IMR-90 (cell line): ENCODE data around the gene WNT8B. TPM values are rescaled to one million over a fixed set of nuclear protein-coding genes. Genes with fewer than 3 reads are reported as not detected.

Source experiments
- ATAC-seq: fragments of 200-7000 bp; cut with Tn5 transposase; 2 replicates; pipeline ENCODE4 v1.9.1; 2020; ENCODE audit warnings: low read depth, mild to moderate bottlenecking, moderate library complexity
- BruUV-seq: library from RNA; stranded (reverse); fragments of 400-500 nt; replicated peaks from 2 replicates; lab custom pipeline; 2021; lab: Mats Ljungman, UMichigan
- CTCF ChIA-PET: fragments of 300-600 bp; formaldehyde crosslinking; extraction: SDS; loops from one replicate; lab custom pipeline; 2021; ENCODE audit warnings: antibody characterized with exemption; lab: Yijun Ruan, JAX
- POLR2A ChIA-PET: fragments of 300-600 bp; sonication (Branson Sonifier 250); formaldehyde crosslinking; loops from one replicate; lab custom pipeline; 2022; ENCODE audit warnings: antibody characterized with exemption; ENCODE audit not compliant: unreplicated experiment; lab: Charles Lee
- DNase-seq: peaks from one replicate; pipeline ENCODE4 v3.0.0; 2013
- H2AFZ ChIP-seq: replicated peaks from 2 replicates; pipeline ENCODE3; 2013; ENCODE audit warnings: low read length, mild to moderate bottlenecking; ENCODE audit not compliant: poor library complexity
- H2AK5ac ChIP-seq: 2 replicates; pipeline ENCODE4 v1.6.1; 2013; ENCODE audit warnings: low read depth, low read length, inconsistent platforms
- H2AK9ac ChIP-seq: replicated peaks from 2 replicates; pipeline ENCODE3; 2013; ENCODE audit warnings: mild to moderate bottlenecking, low read depth, low read length, moderate library complexity; ENCODE audit not compliant: poor library complexity
- H2BK120ac ChIP-seq: 2 replicates; pipeline ENCODE4 v1.6.1; 2013; ENCODE audit warnings: low read depth, low read length, inconsistent platforms
- H2BK15ac ChIP-seq: 3 replicates; pipeline ENCODE4 v1.6.1; 2013; ENCODE audit warnings: low read depth, low read length, inconsistent platforms
- H2BK20ac ChIP-seq: 2 replicates; pipeline ENCODE4 v1.6.1; 2013; ENCODE audit warnings: low read depth, mild to moderate bottlenecking, inconsistent platforms, low read length, moderate library complexity
- H2BK5ac ChIP-seq: 2 replicates; pipeline ENCODE4 v1.6.1; 2013; ENCODE audit warnings: mild to moderate bottlenecking, low read depth, low read length, inconsistent platforms; ENCODE audit not compliant: poor library complexity, severe bottlenecking
- H3K14ac ChIP-seq: replicated peaks from 2 replicates; pipeline ENCODE4 v1.6.1; 2013; ENCODE audit warnings: low read depth, low read length, inconsistent platforms
- H3K18ac ChIP-seq: 2 replicates; pipeline ENCODE4 v1.6.1; 2013; ENCODE audit warnings: low read depth, low read length, control low read depth
- H3K23ac ChIP-seq: 2 replicates; pipeline ENCODE4 v1.6.1; 2013; ENCODE audit warnings: low read depth, low read length, inconsistent platforms
- H3K27ac ChIP-seq: 2 replicates; pipeline ENCODE4 v1.5.1; 2013; ENCODE audit warnings: mild to moderate bottlenecking, control low read depth, low read length; ENCODE audit not compliant: insufficient read depth
- H3K27me3 ChIP-seq: 2 replicates; pipeline ENCODE4 v1.6.1; 2013; ENCODE audit warnings: low read length; ENCODE audit not compliant: control insufficient read depth, insufficient read depth
- H3K36me3 ChIP-seq: 2 replicates; pipeline ENCODE4 v1.6.1; 2013; ENCODE audit warnings: low read length, mixed read lengths; ENCODE audit not compliant: control insufficient read depth, insufficient read depth
- H3K4ac ChIP-seq: 2 replicates; pipeline ENCODE4 v1.6.1; 2013; ENCODE audit warnings: low read depth, low read length, inconsistent platforms
- H3K4me1 ChIP-seq: 2 replicates; pipeline ENCODE4 v1.6.1; 2013; ENCODE audit warnings: low read length, mixed read lengths; ENCODE audit not compliant: control insufficient read depth, insufficient read depth
- H3K4me2 ChIP-seq: 2 replicates; pipeline ENCODE4 v1.6.1; 2013; ENCODE audit warnings: low read depth, mild to moderate bottlenecking, control low read depth, low read length, moderate library complexity
- H3K4me3 ChIP-seq: 2 replicates; pipeline ENCODE4 v1.5.1; 2013; ENCODE audit warnings: low read depth, mild to moderate bottlenecking, control low read depth, low read length, moderate library complexity; ENCODE audit not compliant: insufficient read depth
- H3K56ac ChIP-seq: 2 replicates; pipeline ENCODE4 v1.6.1; 2013; ENCODE audit warnings: low read length, inconsistent platforms; ENCODE audit not compliant: insufficient read depth; ENCODE audit errors: extremely low read depth
- H3K79me1 ChIP-seq, 2 experiments: 2 replicates each; pipeline ENCODE4 v1.6.1; 2013; ENCODE audit warnings: low read length in 2 of 2, inconsistent platforms in 1 of 2, low read depth in 1 of 2
- H3K9ac ChIP-seq: 2 replicates; pipeline ENCODE4 v1.6.1; 2013; ENCODE audit warnings: low read depth, low read length, control low read depth
- H3K9me1 ChIP-seq: 2 replicates; pipeline ENCODE4 v1.6.1; 2013; ENCODE audit warnings: low read length, inconsistent platforms; ENCODE audit not compliant: insufficient read depth
- H3K9me3 ChIP-seq: 2 replicates; pipeline ENCODE4 v1.6.1; 2013; ENCODE audit warnings: low read length; ENCODE audit not compliant: control insufficient read depth, insufficient read depth
- H4K20me1 ChIP-seq: 2 replicates; pipeline ENCODE4 v1.6.1; 2013; ENCODE audit warnings: low read length, inconsistent platforms; ENCODE audit not compliant: insufficient read depth
- H4K5ac ChIP-seq: 2 replicates; pipeline ENCODE4 v1.6.1; 2013; ENCODE audit warnings: mild to moderate bottlenecking, low read depth, low read length, control low read depth
- H4K8ac ChIP-seq, 2 experiments: 2 replicates each; pipeline ENCODE4 v1.6.1; 2013; ENCODE audit warnings: low read depth in 2 of 2, low read length in 2 of 2, control low read depth in 1 of 2, inconsistent platforms in 1 of 2
- H4K91ac ChIP-seq: 2 replicates; pipeline ENCODE4 v1.6.1; 2013; ENCODE audit warnings: low read depth, low read length, inconsistent platforms; ENCODE audit not compliant: insufficient read depth
- BHLHE40 ChIP-seq: fragments of 150-350 bp; IDR thresholded peaks from 2 replicates; pipeline ENCODE4 v1.6.1; 2016; ENCODE audit warnings: mild to moderate bottlenecking, low read depth, low read length
- CHD1 ChIP-seq: IDR thresholded peaks from 2 replicates; pipeline ENCODE4 v1.6.1; 2012; ENCODE audit warnings: low read depth, low read length, improper control_type of control experiment
- MAFK ChIP-seq: IDR thresholded peaks from 2 replicates; pipeline ENCODE4 v1.6.1; 2012; ENCODE audit warnings: low read depth, low read length, improper control_type of control experiment
- MAZ ChIP-seq: IDR thresholded peaks from 2 replicates; pipeline ENCODE4 v1.6.1; 2012; ENCODE audit warnings: low read depth, mild to moderate bottlenecking, low read length, improper control_type of control experiment, moderate library complexity, borderline replicate concordance
- SMC3 ChIP-seq: fragments of 150-350 bp; IDR thresholded peaks from 2 replicates; pipeline ENCODE4 v1.6.1; 2016; ENCODE audit warnings: low read depth, mild to moderate bottlenecking, antibody characterized with exemption, low read length, moderate library complexity
- WGBS, 2 experiments: methylation state at CpG; one replicate each; pipeline versions ENCODE4 v1.1.5 to v1.1.7; 2013; ENCODE audit warnings: missing lambda C conversion rate in 2 of 2; ENCODE audit not compliant: insufficient read length in 1 of 2; ENCODE audit errors: extremely low coverage in 2 of 2; 5-methylcytosine and 5-hydroxymethylcytosine counted together
- dilution Hi-C: fragments of 300-500 bp; cut with HindIII; formaldehyde crosslinking; loops from one replicate; pipeline ENCODE4 v1.14.3; 2018; ENCODE audit warnings: low sequenced_read_pairs; ENCODE audit not compliant: unreplicated experiment
- in situ Hi-C: fragments of 300-500 bp; cut with MboI; formaldehyde crosslinking; loops from 3 replicates; pipeline ENCODE4 v1.14.3; 2019; ENCODE audit warnings: low sequenced_read_pairs, inconsistent platforms, mixed read lengths
- intact Hi-C: fragments of 100-400 bp; cut with micrococcal nuclease; formaldehyde crosslinking; loops from 2 replicates; pipeline ENCODE4 v1.10.0; 2022
- polyA plus RNA-seq, 3 experiments: library from polyadenylated mRNA; depleted of rRNA; stranded (reverse); fragments of >200 nt; gene quantifications; 2 replicates each; pipeline ENCODE4 v1.2.3, GENCODE V29; 2012; ENCODE audit warnings: low replicate concordance in 1 of 3
- total RNA-seq: library from RNA; depleted of rRNA; stranded (reverse); fragments of >200 nt; gene quantifications from 2 replicates; pipeline ENCODE4 v1.2.3, GENCODE V29; 2012
- TF ChIP-seq, protein P1 (sequence below): fragments of 150-350 bp; IDR thresholded peaks from 2 replicates; pipeline ENCODE4 v1.6.1; 2016; ENCODE audit warnings: low read depth, mild to moderate bottlenecking, low read length, moderate library complexity, borderline replicate concordance

The WNT8B gene
- total and polyA plus RNA-seq, 2 of the 4 experiments (the other 2 are of a cell fraction), result 0.03 TPM; not detected in 1

DNA sequence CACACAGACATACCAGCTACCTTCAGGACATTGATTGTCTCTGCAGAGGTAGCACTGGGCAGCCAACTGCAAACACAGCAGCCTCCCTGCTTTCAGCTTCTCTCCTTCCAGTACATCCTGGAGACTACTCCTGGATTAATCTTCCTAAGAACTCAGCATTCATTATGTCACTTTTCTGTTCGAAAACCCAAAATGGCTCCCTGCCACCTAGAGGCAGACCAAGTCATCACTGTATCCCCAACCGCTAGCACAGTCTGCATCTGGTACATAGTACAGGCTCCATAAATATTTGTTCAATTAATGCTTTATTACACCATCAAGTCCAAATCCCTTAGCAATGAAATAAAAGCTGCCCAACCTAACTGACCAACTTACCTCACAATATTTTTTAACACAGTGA is 61.8 kb downstream of the WNT8B start:
- no peak overlapping the region for H2BK5ac ChIP-seq
- H2BK20ac ChIP-seq, result no peak overlapping the region
- H4K20me1 ChIP-seq, result no peaks in the 10 kb centered on the region
- no peak overlapping the region for H3K9ac ChIP-seq
- TF ChIP-seq MAZ (no peak), CHD1 (no peak), MAFK (no peak), SMC3 (no peak), BHLHE40 (no peak)
- TF ChIP-seq, protein P1, sequence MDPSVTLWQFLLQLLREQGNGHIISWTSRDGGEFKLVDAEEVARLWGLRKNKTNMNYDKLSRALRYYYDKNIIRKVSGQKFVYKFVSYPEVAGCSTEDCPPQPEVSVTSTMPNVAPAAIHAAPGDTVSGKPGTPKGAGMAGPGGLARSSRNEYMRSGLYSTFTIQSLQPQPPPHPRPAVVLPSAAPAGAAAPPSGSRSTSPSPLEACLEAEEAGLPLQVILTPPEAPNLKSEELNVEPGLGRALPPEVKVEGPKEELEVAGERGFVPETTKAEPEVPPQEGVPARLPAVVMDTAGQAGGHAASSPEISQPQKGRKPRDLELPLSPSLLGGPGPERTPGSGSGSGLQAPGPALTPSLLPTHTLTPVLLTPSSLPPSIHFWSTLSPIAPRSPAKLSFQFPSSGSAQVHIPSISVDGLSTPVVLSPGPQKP, result no peak
- intact Hi-C loops (no loop called here), dilution Hi-C loops (no loop called here), in situ Hi-C loops (no loop called here)
- no TSS peak for BruUV-seq
- peaks cover 10 to 34% of the 10 kb centered on the region in 2 experiments for H3K79me1 ChIP-seq
- H4K5ac ChIP-seq, result no peak overlapping the region
- H2AK5ac ChIP-seq, result no peak overlapping the region
- no peak for DNase-seq
- peaks cover 5% of the 10 kb centered on the region for H3K4me1 ChIP-seq
- H2BK120ac ChIP-seq, result no peak overlapping the region
- ChIA-PET POLR2A (no interaction called here), CTCF (no interaction called here)
- no peak for ATAC-seq
- H3K56ac ChIP-seq, result no peak overlapping the region
- no peak overlapping the region for H3K4me2 ChIP-seq
- no peaks in the 10 kb centered on the region for H3K27me3 ChIP-seq
- H3K23ac ChIP-seq, result no peak overlapping the region
- no peak overlapping the region for H4K91ac ChIP-seq
- H3K9me1 ChIP-seq, result peaks cover 15% of the 10 kb centered on the region; the same call in 1 of the 2 replicates
- no peak overlapping the region for H4K8ac ChIP-seq
- no peak overlapping the region for H2AK9ac ChIP-seq
- WGBS, 2 experiments, result 100% methylated on average over 2 of the region's 2 CpGs; no CpG with 5 or more reads in 1 of the 2 experiments
- H3K18ac ChIP-seq, result no peak overlapping the region
- H3K4me3 ChIP-seq, result no peak overlapping the region
- peaks cover 25% of the 10 kb centered on the region for H3K36me3 ChIP-seq
- no peak overlapping the region for H3K14ac ChIP-seq
- no peak overlapping the region for H2AFZ ChIP-seq
- no peak overlapping the region for H2BK15ac ChIP-seq
- no peak overlapping the region for H3K4ac ChIP-seq
- no peaks in the 10 kb centered on the region for H3K9me3 ChIP-seq
- no peak overlapping the region for H3K27ac ChIP-seq
